Measurements from ENCODE around the gene ZBTB33. TPM values are rescaled to one million over a fixed set of nuclear protein-coding genes. Genes with fewer than 3 reads are reported as not detected.

The ZBTB33 gene
- total RNA-seq: 9.4 and 12.9 TPM in 2 replicates

- DNase-seq (ENCODE audit: low read depth): peak; percentile 44
- peak within 1 kb of the TSS; percentile 83 for H3K4me3 ChIP-seq (ENCODE audit: low read depth, low read length)
- TF ChIP-seq CTCF (conservative IDR thresholded peaks at IDR 0.05; ENCODE audit: low read depth, low read length): peak; percentile 50
These were observed at the start of gene ZBTB33 for GRCh38 chrX:120250522-120251271. Gene ZBTB33, plus strand, starts transcription at chrX:120250812. Its CDS starts 2,604 bp downstream, at chrX:120253416.

GRCh38 chrX:120200851-120201250 lies 49.8 kb upstream of the ZBTB33 start:
- no peak overlapping the region for H3K4me3 ChIP-seq (ENCODE audit: low read depth, low read length)
- TF ChIP-seq CTCF (conservative IDR thresholded peaks at IDR 0.05; ENCODE audit: low read depth, low read length): no peak
- DNase-seq (ENCODE audit: low read depth): no peak

- no peak for TF ChIP-seq CTCF (conservative IDR thresholded peaks at IDR 0.05; ENCODE audit: low read depth, low read length)
- DNase-seq (ENCODE audit: low read depth): no peak
- H3K4me3 ChIP-seq (ENCODE audit: low read depth, low read length): no peak overlapping the region
These were observed 44.5 kb upstream of the ZBTB33 start for GRCh38 chrX:120205816-120206753.

GRCh38 chrX:120207009-120207605 lies 43.5 kb upstream of the ZBTB33 start:
- H3K4me3 ChIP-seq (ENCODE audit: low read depth, low read length): no peak overlapping the region
- no peak for DNase-seq (ENCODE audit: low read depth)
- TF ChIP-seq CTCF (conservative IDR thresholded peaks at IDR 0.05; ENCODE audit: low read depth, low read length): no peak

GRCh38 chrX:120213438-120214265 lies 37.0 kb upstream of the ZBTB33 start:
- no peak overlapping the region for H3K4me3 ChIP-seq (ENCODE audit: low read depth, low read length)
- peak; percentile 3 for DNase-seq (ENCODE audit: low read depth)
- TF ChIP-seq CTCF (conservative IDR thresholded peaks at IDR 0.05; ENCODE audit: low read depth, low read length): peak; percentile 81

- TF ChIP-seq CTCF (conservative IDR thresholded peaks at IDR 0.05; ENCODE audit: low read depth, low read length): no peak
- DNase-seq (ENCODE audit: low read depth): no peak
- H3K4me3 ChIP-seq (ENCODE audit: low read depth, low read length): no peak overlapping the region
These were observed 27.2 kb upstream of the ZBTB33 start for GRCh38 chrX:120223374-120223773.

All from epithelial cell of proximal tubule (primary cell).